Liver (tissue), 9 donors: ENCODE results near the gene ODAD3. TPM values are rescaled to one million over a fixed set of nuclear protein-coding genes. Genes with fewer than 3 reads are reported as not detected.

ENCODE experiments used
- DNase-seq: peaks from one replicate; pipeline ENCODE4 v3.0.0-alpha.2; 2017; ENCODE audit warnings: low spot score
- H3K27ac ChIP-seq, 2 donors: one replicate each; pipeline ENCODE4 v1.7.0; 2013; ENCODE audit warnings: inconsistent platforms in 2 of 2, low read length in 2 of 2, control low read depth in 1 of 2, low read depth in 1 of 2, mild to moderate bottlenecking in 1 of 2
- H3K27me3 ChIP-seq, 4 donors: one replicate each; pipeline versions ENCODE4 v1.6.1 to v1.7.0; 2013; ENCODE audit warnings: low read length in 3 of 4, inconsistent platforms in 1 of 4, mild to moderate bottlenecking in 1 of 4, moderate library complexity in 1 of 4; ENCODE audit not compliant: control insufficient read depth in 4 of 4, insufficient read depth in 4 of 4
- H3K36me3 ChIP-seq, 4 donors: one replicate each; pipeline versions ENCODE4 v1.6.1 to v1.7.0; 2013; ENCODE audit warnings: low read length in 3 of 4, mild to moderate bottlenecking in 3 of 4, low read depth in 1 of 4, moderate library complexity in 1 of 4; ENCODE audit not compliant: control insufficient read depth in 4 of 4, insufficient read depth in 3 of 4
- H3K4me1 ChIP-seq, 4 donors: one replicate each; pipeline versions ENCODE4 v1.6.1 to v1.7.0; 2013; ENCODE audit warnings: low read length in 3 of 4, mild to moderate bottlenecking in 3 of 4, moderate library complexity in 1 of 4; ENCODE audit not compliant: control insufficient read depth in 4 of 4, insufficient read depth in 4 of 4
- H3K4me3 ChIP-seq, 3 donors: one replicate each; pipeline versions ENCODE4 v1.6.1 to v1.7.0; 2013; ENCODE audit warnings: low read length in 3 of 3, control low read depth in 1 of 3, low read depth in 1 of 3, mild to moderate bottlenecking in 1 of 3
- H3K9ac ChIP-seq, 2 donors: one replicate each; pipeline ENCODE4 v1.7.0; 2013; ENCODE audit warnings: low read length in 2 of 2, mild to moderate bottlenecking in 2 of 2, moderate library complexity in 2 of 2, control low read depth in 1 of 2, low read depth in 1 of 2
- H3K9me3 ChIP-seq, 4 donors: one replicate each; pipeline versions ENCODE4 v1.6.1 to v1.7.0; 2013; ENCODE audit warnings: low read length in 3 of 4; ENCODE audit not compliant: control insufficient read depth in 4 of 4
- CTCF ChIP-seq: fragments of 150-350 bp; IDR thresholded peaks from 2 replicates; pipeline ENCODE4 v1.5.1; 2017; ENCODE audit warnings: improper control_type of control experiment, low read depth, low read length; ENCODE audit not compliant: missing input control
- FOXA1 ChIP-seq: IDR thresholded peaks from 2 replicates; pipeline ENCODE4 v1.6.1; 2016; ENCODE audit warnings: antibody characterized with exemption
- FOXA2 ChIP-seq: IDR thresholded peaks from 2 replicates; pipeline ENCODE4 v1.6.1; 2016; ENCODE audit warnings: antibody characterized with exemption
- HNF4A ChIP-seq, 2 donors: conservative IDR thresholded peaks; 2 replicates each; pipeline ENCODE4 v1.6.1; 2016; ENCODE audit warnings: antibody characterized with exemption in 2 of 2, mild to moderate bottlenecking in 2 of 2
- MAX ChIP-seq: IDR thresholded peaks from 2 replicates; pipeline ENCODE4 v1.6.1; 2016; ENCODE audit warnings: antibody characterized with exemption
- RAD21 ChIP-seq, 2 donors: IDR thresholded peaks; 2 replicates each; pipeline ENCODE4 v1.6.1; 2016; ENCODE audit warnings: antibody characterized with exemption in 2 of 2, mild to moderate bottlenecking in 2 of 2
- RXRA ChIP-seq, 2 donors: IDR thresholded peaks; 2 replicates each; pipeline ENCODE4 v1.6.1; 2017 to 2018; ENCODE audit warnings: antibody characterized with exemption in 2 of 2, mild to moderate bottlenecking in 1 of 2
- SP1 ChIP-seq: IDR thresholded peaks from 2 replicates; pipeline ENCODE4 v1.6.1; 2018; ENCODE audit warnings: antibody characterized with exemption, mild to moderate bottlenecking
- YY1 ChIP-seq: IDR thresholded peaks from 2 replicates; pipeline ENCODE4 v1.6.1; 2016; ENCODE audit warnings: antibody characterized with exemption, mild to moderate bottlenecking
- ZBTB33 ChIP-seq: IDR thresholded peaks from 2 replicates; pipeline ENCODE4 v1.6.1; 2016; ENCODE audit warnings: antibody characterized with exemption
- WGBS: extraction: QIAGEN DNeasy Blood & Tissue Kit; methylation state at CpG from one replicate; pipeline ENCODE4 v1.1.7; 2013; 5-methylcytosine and 5-hydroxymethylcytosine counted together
- polyA plus RNA-seq, 2 donors: library from polyadenylated mRNA; stranded (reverse) in 1 of 2; unstranded in 1 of 2; fragments of 200-250 nt in 1 of 2; fragments of >200 nt in 1 of 2; fragmentation: Nextera tagmentation in 1 of 2; extraction: Ambion mirVana in 1 of 2; gene quantifications; one replicate each; pipeline versions ENCODE4 v1.2.1 to v1.2.3, GENCODE V29; 2013 to 2015
- total RNA-seq, 2 donors: library from RNA; depleted of rRNA; stranded (reverse); fragments of >200 nt; gene quantifications; one replicate each; pipeline ENCODE4 v1.2.3, GENCODE V29; 2014
- TF ChIP-seq, protein P1 (sequence below): IDR thresholded peaks from 2 replicates; pipeline ENCODE4 v1.6.1; 2016; ENCODE audit warnings: antibody characterized with exemption
- donor health status: healthy.
- donor health status: healthy.
- donor health status: healthy.
- donor health status: healthy.
- donor health status: healthy.

The ODAD3 gene
- total and polyA plus RNA-seq, 4 donors: 0.08 to 0.46 (median 0.21) TPM; not detected in 1

DNA sequence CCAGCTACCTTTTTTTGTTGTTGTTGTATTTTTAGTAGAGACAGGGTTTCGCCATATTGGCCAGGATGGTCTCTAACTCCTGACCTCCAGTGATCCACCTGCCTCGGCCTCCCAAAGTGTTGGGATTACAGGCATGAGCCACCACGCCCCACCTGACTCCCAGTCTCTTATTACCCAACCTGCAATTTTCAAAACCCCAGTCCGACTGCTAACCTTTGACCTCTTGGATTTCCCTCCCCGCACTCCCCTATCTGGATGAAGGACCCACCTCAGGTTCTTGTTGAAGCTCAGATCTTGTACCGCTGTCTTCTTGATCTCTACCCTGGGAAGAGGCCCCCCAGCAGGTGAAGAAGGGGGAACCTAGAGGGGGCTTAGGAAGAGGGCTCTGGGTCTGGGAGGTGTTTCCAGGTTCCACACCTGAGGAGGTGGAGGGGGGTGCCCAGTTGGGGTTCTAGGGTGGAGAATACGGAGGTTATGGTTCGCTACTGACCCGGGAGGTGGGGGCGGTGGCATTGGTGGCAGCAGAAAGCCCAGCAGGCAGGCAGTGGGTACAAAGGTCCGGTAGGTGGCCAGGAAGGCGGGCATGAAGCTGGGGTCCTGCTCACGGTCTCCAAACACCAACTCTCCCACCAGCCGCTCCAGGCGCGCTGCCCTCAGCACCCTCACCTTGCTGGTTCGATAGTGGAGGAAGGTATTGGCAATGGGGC is 18.4 kb downstream of the ODAD3 start:
- Histone ChIP-seq H3K9ac (no peak overlapping the region), H3K27ac (no peak overlapping the region), H3K9me3 (no peaks in the 10 kb centered on the region), H3K27me3 (no peaks in the 10 kb centered on the region), H3K4me3 (no peak overlapping the region), H3K4me1 (peaks cover 3 to 18% (median 11%) of the 10 kb centered on the region in 4 donors), H3K36me3 (no peaks in the 10 kb centered on the region)
- TF ChIP-seq YY1: no peak
- no peak for TF ChIP-seq ZBTB33
- TF ChIP-seq FOXA2: no peak
- TF ChIP-seq RXRA (IDR thresholded peaks at IDR 0.05): no peak
- WGBS: 96% methylated on average over 17 of the region's 17 CpGs
- no peak for DNase-seq

DNA sequence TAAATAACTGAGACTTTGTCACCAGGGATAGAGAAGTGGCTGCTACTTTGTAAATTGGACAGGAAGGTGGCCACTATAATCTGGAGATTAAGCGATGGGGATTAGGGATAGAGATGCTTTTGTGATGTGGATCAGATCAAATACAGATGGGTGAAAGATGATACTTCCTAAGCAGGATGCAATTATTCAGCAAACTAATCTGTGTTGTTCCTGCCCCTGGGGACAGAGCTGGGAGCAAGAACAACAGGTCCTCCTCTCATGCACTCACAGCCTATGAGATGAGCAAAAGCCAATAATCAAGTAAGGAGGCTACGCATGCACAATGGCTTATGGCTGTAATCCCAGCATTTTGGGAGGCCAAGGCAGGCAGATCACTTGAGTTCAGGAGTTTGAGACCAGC is 20.4 kb downstream of the ODAD3 start:
- H3K27me3 ChIP-seq: no peaks in the 10 kb centered on the region
- H3K4me3 ChIP-seq: no peak overlapping the region
- H3K27ac ChIP-seq: no peak overlapping the region
- H3K9me3 ChIP-seq: no peaks in the 10 kb centered on the region
- no peak for DNase-seq
- 97% methylated on average over 2 of the region's 2 CpGs for WGBS
- H3K36me3 ChIP-seq: no peaks in the 10 kb centered on the region
- peaks cover 0 to 12% (median 5%) of the 10 kb centered on the region in 4 donors for H3K4me1 ChIP-seq
- TF ChIP-seq YY1 (no peak), RXRA (IDR thresholded peaks at IDR 0.05) (no peak), FOXA1 (no peak), RAD21 (IDR thresholded peaks at IDR 0.05) (no peak), SP1 (no peak), HNF4A (conservative IDR thresholded peaks at IDR 0.05) (no peak)
- no peak overlapping the region for H3K9ac ChIP-seq

GRCh38 chr19:11410682-11411081 is 24.2 kb downstream of the ODAD3 start:
- WGBS: 91% methylated on average over 8 of the region's 8 CpGs

More at GRCh38 chr19:11410682-11411081, 24.2 kb downstream of the ODAD3 start:
- Histone ChIP-seq H3K27me3 (no peaks in the 10 kb centered on the region), H3K36me3 (no peaks in the 10 kb centered on the region), H3K4me1 (no peaks in the 10 kb centered on the region), H3K4me3 (no peak overlapping the region), H3K9me3 (no peaks in the 10 kb centered on the region), H3K27ac (no peak overlapping the region), H3K9ac (no peak overlapping the region)
- no peak for DNase-seq
- TF ChIP-seq RXRA (IDR thresholded peaks at IDR 0.05): no peak
- TF ChIP-seq, protein P1, sequence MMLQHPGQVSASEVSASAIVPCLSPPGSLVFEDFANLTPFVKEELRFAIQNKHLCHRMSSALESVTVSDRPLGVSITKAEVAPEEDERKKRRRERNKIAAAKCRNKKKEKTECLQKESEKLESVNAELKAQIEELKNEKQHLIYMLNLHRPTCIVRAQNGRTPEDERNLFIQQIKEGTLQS: no peak
- TF ChIP-seq MAX: no peak
- TF ChIP-seq SP1: no peak
- no peak for TF ChIP-seq CTCF
